GM12878 (cell line): ENCODE results near the gene ARHGEF11. TPM values are rescaled to one million over a fixed set of nuclear protein-coding genes. Genes with fewer than 3 reads are reported as not detected.

Experiments
- ATAC-seq: fragments of 200-7000 bp; cut with Tn5 transposase; 3 replicates; pipeline ENCODE4 v1.9.1; 2020; ENCODE audit warnings: mild to moderate bottlenecking, moderate library complexity
- BruUV-seq: library from RNA; stranded (reverse); fragments of 400-500 nt; replicated peaks from 2 replicates; lab custom pipeline; 2021; lab: Mats Ljungman, UMichigan
- CTCF ChIA-PET: fragments of 300-600 bp; sonication (Branson Sonifier 250); formaldehyde crosslinking; extraction: SDS; loops from one replicate; lab custom pipeline; 2021; ENCODE audit warnings: inconsistent platforms; lab: Yijun Ruan, JAX
- POLR2A ChIA-PET: fragments of 350-600 bp; formaldehyde crosslinking; extraction: SDS; loops from one replicate; lab custom pipeline; 2021; ENCODE audit warnings: inconsistent platforms; lab: Charles Lee
- RAD21 ChIA-PET: fragments of 300-600 bp; sonication (Branson Sonifier 250); formaldehyde crosslinking; loops from one replicate; lab custom pipeline; 2023; ENCODE audit warnings: antibody characterized with exemption; ENCODE audit not compliant: unreplicated experiment; lab: Charles Lee
- SMC1A ChIA-PET: fragments of 300-600 bp; sonication (Branson Sonifier 250); formaldehyde crosslinking; loops from one replicate; lab custom pipeline; 2023; ENCODE audit not compliant: unreplicated experiment, uncharacterized antibody; lab: Charles Lee
- DNase-seq: peaks from one replicate; pipeline ENCODE4 v3.0.0-alpha.2; 2011; ENCODE audit warnings: low read depth, low spot score
- FAIRE-seq: peaks from 3 replicates; lab custom pipeline; 2011; peaks lifted over from hg19 to GRCh38; lab: Jason Lieb, UNC
- H2AFZ ChIP-seq: 2 replicates; pipeline ENCODE4 v1.6.0; 2011; ENCODE audit warnings: low read depth, low read length, control low read depth; ENCODE audit not compliant: control insufficient read depth
- H3K27ac ChIP-seq: 2 replicates; pipeline ENCODE4 v1.5.1; 2011; ENCODE audit warnings: control low read depth; ENCODE audit not compliant: control insufficient read depth, insufficient read depth
- H3K27me3 ChIP-seq, 2 experiments: replicated peaks in 1 of 2; 2 replicates each; pipeline versions ENCODE4 v1.6.0 to v1.6.1; 2011; ENCODE audit warnings: low read length in 1 of 2; ENCODE audit not compliant: control insufficient read depth in 2 of 2, insufficient read depth in 2 of 2
- H3K36me3 ChIP-seq, 2 experiments: 2 replicates each; pipeline ENCODE4 v1.5.1; 2011; ENCODE audit warnings: low read length in 1 of 2; ENCODE audit not compliant: control insufficient read depth in 2 of 2, insufficient read depth in 2 of 2
- H3K4me1 ChIP-seq: 2 replicates; pipeline ENCODE4 v1.6.1; 2011; ENCODE audit warnings: mild to moderate bottlenecking, low read length, moderate library complexity, mixed read lengths; ENCODE audit not compliant: control insufficient read depth, insufficient read depth
- H3K4me2 ChIP-seq: 2 replicates; pipeline ENCODE4 v1.6.0; 2011; ENCODE audit warnings: control low read depth; ENCODE audit not compliant: control insufficient read depth, insufficient read depth
- H3K4me3 ChIP-seq: fragments of 200-600 bp; sonication (generic); 2 replicates; pipeline ENCODE4 v1.5.1; 2016
- H3K79me2 ChIP-seq: 2 replicates; pipeline ENCODE4 v1.6.0; 2011; ENCODE audit warnings: low read length; ENCODE audit not compliant: control insufficient read depth, insufficient read depth
- H3K9ac ChIP-seq: 2 replicates; pipeline ENCODE4 v1.8.0; 2011; ENCODE audit warnings: low read length, control low read depth, mixed read lengths; ENCODE audit not compliant: control insufficient read depth, insufficient read depth
- H3K9me3 ChIP-seq: replicated peaks from 3 replicates; pipeline ENCODE4 v1.5.1; 2011; ENCODE audit warnings: mild to moderate bottlenecking, low read length; ENCODE audit not compliant: control insufficient read depth, insufficient read depth
- H4K20me1 ChIP-seq: 2 replicates; pipeline ENCODE4 v1.6.0; 2011; ENCODE audit not compliant: control insufficient read depth, insufficient read depth
- BACH1 ChIP-seq: fragments of 450-650 bp; IDR thresholded peaks from 2 replicates; pipeline ENCODE4 v1.6.1; 2017; ENCODE audit warnings: mild to moderate bottlenecking, borderline replicate concordance
- NBN ChIP-seq: fragments of 450-650 bp; IDR thresholded peaks from 2 replicates; pipeline ENCODE4 v1.6.1; 2016
- SIX5 ChIP-seq: IDR thresholded peaks from 2 replicates; pipeline ENCODE4 v1.6.1; 2011; ENCODE audit warnings: mild to moderate bottlenecking, low read depth, low read length, moderate library complexity; ENCODE audit not compliant: severe bottlenecking
- WGBS: methylation state at CpG from one replicate; pipeline ENCODE4 v1.1.6; 2016; ENCODE audit warnings: low lambda C conversion rate; ENCODE audit not compliant: insufficient replicate concordance, insufficient coverage; ENCODE audit errors: missing lambda C conversion rate; 5-methylcytosine and 5-hydroxymethylcytosine counted together
- in situ Hi-C: fragments of 300-500 bp; cut with MboI; formaldehyde crosslinking; loops from 9 replicates; pipeline ENCODE4 v1.14.3; 2018; ENCODE audit warnings: mixed read lengths
- intact Hi-C: fragments of 100-400 bp; cut with micrococcal nuclease; formaldehyde crosslinking; loops from one replicate; pipeline ENCODE4 v1.14.2; 2022; ENCODE audit not compliant: unreplicated experiment
- microRNA counts: library from miRNA; unstranded; fragments of <30 nt; microRNA quantifications from one replicate; lab custom pipeline; 2016
- microRNA-seq: library from miRNA; unstranded; fragments of <30 nt; microRNA quantifications from one replicate; pipeline ENCODE4, GENCODE V29; 2018
- polyA plus RNA-seq, 11 experiments: library from polyadenylated mRNA; depleted of rRNA in 4 of 11; unstranded in 6 of 11; stranded (reverse) in 5 of 11; fragments of >200 nt; fragmentation: Nextera tagmentation in 4 of 11; fragmentation: Illumina TruSeq in 1 of 11; extraction: Ambion mirVana in 4 of 11; extraction: Trizol in 1 of 11; gene quantifications; 1 replicate in 1 of 11; 2 replicates in 10 of 11; pipeline versions ENCODE4 v1.2.1 to v1.2.3, GENCODE V29; 2011 to 2016; ENCODE audit warnings: inconsistent platforms in 2 of 11, missing spikeins in 2 of 11, low read depth in 1 of 11
- small RNA-seq: library from RNA; depleted of rRNA; stranded (forward); fragments of <200 nt; gene quantifications from one replicate; pipeline ENCODE3, GENCODE V24; 2014
- total RNA-seq, 4 experiments: library from RNA; depleted of rRNA in 3 of 4; stranded (reverse); fragments of >200 nt in 3 of 4; fragmentation: Illumina TruSeq in 1 of 4; extraction: Trizol in 1 of 4; gene quantifications; 2 replicates each; pipeline versions ENCODE4 v1.2.1 to v1.2.3, GENCODE V29; 2013 to 2021

ARHGEF11 gene
- total and polyA plus RNA-seq, 10 of the 15 experiments (the other 5 are each of a cell fraction or from before 2014, with no cell fraction given), result 0.05 to 12.7 (median 1.8) TPM

- no peaks in the 10 kb centered on the region for H4K20me1 ChIP-seq
- H2AFZ ChIP-seq, result no peak overlapping the region
- DNase-seq (no peak), ATAC-seq (no peak), FAIRE-seq (no peak)
- ChIA-PET SMC1A (interaction anchor here (0.9 kb wide), 1 partner anchor 95 kb away, joined by 3 read pairs; no protein-coding TSS in a partner anchor), RAD21 (interaction anchor here (2.6 kb wide), 1 partner anchor 88 kb away, joined by 7 read pairs; no protein-coding TSS in a partner anchor), CTCF (interaction anchor here (0.8 to 1.4 kb wide), 4 partner anchors 46 to 195 kb away, joined by 3 to 8 read pairs (median 6); no protein-coding TSS in a partner anchor), POLR2A (no interaction called here)
- H3K4me1 ChIP-seq, result no peaks in the 10 kb centered on the region
- WGBS, result 4% methylated on average over 1 of the region's 1 CpG
- H3K36me3 ChIP-seq, result no peaks in the 10 kb centered on the region
- H3K4me2 ChIP-seq, result no peak overlapping the region
- no peak overlapping the region for H3K9ac ChIP-seq
- intact Hi-C loops (no loop called here), in situ Hi-C loops (no loop called here)
- H3K79me2 ChIP-seq, result no peaks in the 10 kb centered on the region
- no peak overlapping the region for H3K4me3 ChIP-seq
- BruUV-seq, result no TSS peak
- peaks cover 0 to 5% of the 10 kb centered on the region in 2 experiments; a peak in 3 of 4 replicates for H3K27me3 ChIP-seq
- H3K9me3 ChIP-seq, result no peaks in the 10 kb centered on the region
- no peak overlapping the region for H3K27ac ChIP-seq
- no peak for TF ChIP-seq SIX5
- no peak for TF ChIP-seq NBN
- no peak for TF ChIP-seq BACH1
Observed at GRCh38 chr1:156885314-156885713, 160.2 kb downstream of the ARHGEF11 start.

MicroRNAs encoded within 50 kb of the gene (microRNA counts, 767-probe panel; counts per million panel counts)
- 516 counts per million, percentile 8 among the panel's probes with 10 or more counts for microRNA hsa-miR-765 (lab: Ali Mortazavi, UCI)

Small RNA genes within 50 kb of the gene (microRNA-seq; reads per million reads assigned to microRNA genes)
- not detected for gene MIR765

Small RNA genes within 50 kb of the gene (small RNA-seq; reads per million reads assigned to genes)
- gene MIR765, result not detected
- gene RN7SL612P, result not detected

Other genes starting within 250 kb of the ARHGEF11 start
- 9.9 and 11.4 TPM in 2 replicates for gene SH2D2A, start 228.9 kb downstream of the ARHGEF11 start, total RNA-seq (2014; rRNA removed)
- 4.6 and 5.4 TPM in 2 replicates for gene SH2D2A, start 228.9 kb downstream of the ARHGEF11 start, total RNA-seq (2014; rRNA removed; fragmentation: Illumina TruSeq; extraction: Trizol)
- 15.9 and 17.4 TPM in 2 replicates for gene SH2D2A, start 228.9 kb downstream of the ARHGEF11 start, total RNA-seq (2021)
- gene SH2D2A, start 228.9 kb downstream of the ARHGEF11 start, polyA plus RNA-seq (2011; rRNA removed), result 3.7 and 9.7 TPM in 2 replicates
- gene SH2D2A, start 228.9 kb downstream of the ARHGEF11 start, polyA plus RNA-seq (2014; fragmentation: Illumina TruSeq; extraction: Trizol), result 2.2 and 4.4 TPM in 2 replicates
- 1 to 10 TPM in 1 of 2 experiments, under 1 TPM in 1; 0.72 to 1.8 TPM for gene SH2D2A, start 228.9 kb downstream of the ARHGEF11 start, polyA plus RNA-seq (2014; fragmentation: Nextera tagmentation; extraction: Ambion mirVana)
- 10.7 and 11.6 TPM in 2 replicates for gene SH2D2A, start 228.9 kb downstream of the ARHGEF11 start, polyA plus RNA-seq (2014; rRNA removed)
- gene SH2D2A, start 228.9 kb downstream of the ARHGEF11 start, polyA plus RNA-seq (2016; fragmentation: Nextera tagmentation; extraction: Ambion mirVana), result 1 to 10 TPM; 6.5 to 7.4 TPM
- gene INSRR, start 186.6 kb downstream of the ARHGEF11 start, total RNA-seq (2014; rRNA removed), result not detected in 2 replicates
- gene INSRR, start 186.6 kb downstream of the ARHGEF11 start, total RNA-seq (2014; rRNA removed; fragmentation: Illumina TruSeq; extraction: Trizol), result not detected in 2 replicates
- gene INSRR, start 186.6 kb downstream of the ARHGEF11 start, total RNA-seq (2021), result not detected in 2 replicates
- gene INSRR, start 186.6 kb downstream of the ARHGEF11 start, polyA plus RNA-seq (2011; rRNA removed), result 0.01 TPM in 1 of 2 replicates, not detected in the other
- gene INSRR, start 186.6 kb downstream of the ARHGEF11 start, polyA plus RNA-seq (2014; fragmentation: Illumina TruSeq; extraction: Trizol), result not detected in 2 replicates
- not detected for gene INSRR, start 186.6 kb downstream of the ARHGEF11 start, polyA plus RNA-seq (2014; fragmentation: Nextera tagmentation; extraction: Ambion mirVana)
- not detected in 2 replicates for gene INSRR, start 186.6 kb downstream of the ARHGEF11 start, polyA plus RNA-seq (2014; rRNA removed)
- gene INSRR, start 186.6 kb downstream of the ARHGEF11 start, polyA plus RNA-seq (2016; fragmentation: Nextera tagmentation; extraction: Ambion mirVana), result not detected
- 0.16 and 0.56 TPM in 2 replicates for gene NTRK1, start 184.9 kb downstream of the ARHGEF11 start, total RNA-seq (2014; rRNA removed)
- gene NTRK1, start 184.9 kb downstream of the ARHGEF11 start, total RNA-seq (2014; rRNA removed; fragmentation: Illumina TruSeq; extraction: Trizol), result not detected in 2 replicates
- 0.19 TPM in 1 of 2 replicates, not detected in the other for gene NTRK1, start 184.9 kb downstream of the ARHGEF11 start, total RNA-seq (2021)
- gene NTRK1, start 184.9 kb downstream of the ARHGEF11 start, polyA plus RNA-seq (2011; rRNA removed), result 0.07 and 0.10 TPM in 2 replicates
- not detected in 2 replicates for gene NTRK1, start 184.9 kb downstream of the ARHGEF11 start, polyA plus RNA-seq (2014; fragmentation: Illumina TruSeq; extraction: Trizol)
- not detected for gene NTRK1, start 184.9 kb downstream of the ARHGEF11 start, polyA plus RNA-seq (2014; fragmentation: Nextera tagmentation; extraction: Ambion mirVana)
- 0.08 TPM in 1 of 2 replicates, not detected in the other for gene NTRK1, start 184.9 kb downstream of the ARHGEF11 start, polyA plus RNA-seq (2014; rRNA removed)
- under 1 TPM in 1 of 2 experiments, not detected in 1; 0.40 TPM for gene NTRK1, start 184.9 kb downstream of the ARHGEF11 start, polyA plus RNA-seq (2016; fragmentation: Nextera tagmentation; extraction: Ambion mirVana)
- under 0.01 TPM in 1 of 2 replicates, not detected in the other for gene PEAR1, start 152.0 kb downstream of the ARHGEF11 start, total RNA-seq (2014; rRNA removed)
- gene PEAR1, start 152.0 kb downstream of the ARHGEF11 start, total RNA-seq (2014; rRNA removed; fragmentation: Illumina TruSeq; extraction: Trizol), result not detected in 2 replicates
- not detected in 2 replicates for gene PEAR1, start 152.0 kb downstream of the ARHGEF11 start, total RNA-seq (2021)
- gene PEAR1, start 152.0 kb downstream of the ARHGEF11 start, polyA plus RNA-seq (2011; rRNA removed), result not detected in 2 replicates
- not detected in 2 replicates for gene PEAR1, start 152.0 kb downstream of the ARHGEF11 start, polyA plus RNA-seq (2014; fragmentation: Illumina TruSeq; extraction: Trizol)
- gene PEAR1, start 152.0 kb downstream of the ARHGEF11 start, polyA plus RNA-seq (2014; fragmentation: Nextera tagmentation; extraction: Ambion mirVana), result not detected
- not detected in 2 replicates for gene PEAR1, start 152.0 kb downstream of the ARHGEF11 start, polyA plus RNA-seq (2014; rRNA removed)
- not detected for gene PEAR1, start 152.0 kb downstream of the ARHGEF11 start, polyA plus RNA-seq (2016; fragmentation: Nextera tagmentation; extraction: Ambion mirVana)
- not detected in 2 replicates for gene LRRC71, start 125.1 kb downstream of the ARHGEF11 start, total RNA-seq (2014; rRNA removed)
- gene LRRC71, start 125.1 kb downstream of the ARHGEF11 start, total RNA-seq (2014; rRNA removed; fragmentation: Illumina TruSeq; extraction: Trizol), result not detected in 2 replicates
- not detected in 2 replicates for gene LRRC71, start 125.1 kb downstream of the ARHGEF11 start, total RNA-seq (2021)
- gene LRRC71, start 125.1 kb downstream of the ARHGEF11 start, polyA plus RNA-seq (2011; rRNA removed), result not detected in 2 replicates
- gene LRRC71, start 125.1 kb downstream of the ARHGEF11 start, polyA plus RNA-seq (2014; fragmentation: Illumina TruSeq; extraction: Trizol), result not detected in 2 replicates
- not detected for gene LRRC71, start 125.1 kb downstream of the ARHGEF11 start, polyA plus RNA-seq (2014; fragmentation: Nextera tagmentation; extraction: Ambion mirVana)
- not detected in 2 replicates for gene LRRC71, start 125.1 kb downstream of the ARHGEF11 start, polyA plus RNA-seq (2014; rRNA removed)
- not detected for gene LRRC71, start 125.1 kb downstream of the ARHGEF11 start, polyA plus RNA-seq (2016; fragmentation: Nextera tagmentation; extraction: Ambion mirVana)
- gene ETV3L, start 54.1 kb upstream of the ARHGEF11 start, total RNA-seq (2014; rRNA removed), result 0.28 and 0.33 TPM in 2 replicates
- 0.31 and 0.32 TPM in 2 replicates for gene ETV3L, start 54.1 kb upstream of the ARHGEF11 start, total RNA-seq (2014; rRNA removed; fragmentation: Illumina TruSeq; extraction: Trizol)
- gene ETV3L, start 54.1 kb upstream of the ARHGEF11 start, total RNA-seq (2021), result 0.96 and 1.3 TPM in 2 replicates
- 0.20 and 0.26 TPM in 2 replicates for gene ETV3L, start 54.1 kb upstream of the ARHGEF11 start, polyA plus RNA-seq (2011; rRNA removed)
- gene ETV3L, start 54.1 kb upstream of the ARHGEF11 start, polyA plus RNA-seq (2014; fragmentation: Illumina TruSeq; extraction: Trizol), result 0.57 and 0.86 TPM in 2 replicates
- under 1 TPM; 0.03 to 0.04 TPM for gene ETV3L, start 54.1 kb upstream of the ARHGEF11 start, polyA plus RNA-seq (2014; fragmentation: Nextera tagmentation; extraction: Ambion mirVana)
- gene ETV3L, start 54.1 kb upstream of the ARHGEF11 start, polyA plus RNA-seq (2014; rRNA removed), result 0.69 and 0.88 TPM in 2 replicates
- gene ETV3L, start 54.1 kb upstream of the ARHGEF11 start, polyA plus RNA-seq (2016; fragmentation: Nextera tagmentation; extraction: Ambion mirVana), result 1 to 10 TPM in 1 of 2 experiments, under 1 TPM in 1; 0.88 to 1.2 TPM
- gene ETV3, start 92.7 kb upstream of the ARHGEF11 start, total RNA-seq (2014; rRNA removed), result 6.9 and 7.9 TPM in 2 replicates
- 9.4 and 9.6 TPM in 2 replicates for gene ETV3, start 92.7 kb upstream of the ARHGEF11 start, total RNA-seq (2014; rRNA removed; fragmentation: Illumina TruSeq; extraction: Trizol)
- gene ETV3, start 92.7 kb upstream of the ARHGEF11 start, total RNA-seq (2021), result 13.8 and 15.8 TPM in 2 replicates
- gene ETV3, start 92.7 kb upstream of the ARHGEF11 start, polyA plus RNA-seq (2011; rRNA removed), result 10.6 and 10.7 TPM in 2 replicates
- 8.2 and 8.6 TPM in 2 replicates for gene ETV3, start 92.7 kb upstream of the ARHGEF11 start, polyA plus RNA-seq (2014; fragmentation: Illumina TruSeq; extraction: Trizol)
- 1 to 10 TPM; 1.7 to 2.9 TPM for gene ETV3, start 92.7 kb upstream of the ARHGEF11 start, polyA plus RNA-seq (2014; fragmentation: Nextera tagmentation; extraction: Ambion mirVana)
- gene ETV3, start 92.7 kb upstream of the ARHGEF11 start, polyA plus RNA-seq (2014; rRNA removed), result 6.1 and 6.4 TPM in 2 replicates
- 1 to 10 TPM; 3.6 to 4.6 TPM for gene ETV3, start 92.7 kb upstream of the ARHGEF11 start, polyA plus RNA-seq (2016; fragmentation: Nextera tagmentation; extraction: Ambion mirVana)